Neutrophil (primary cell): Measurements from ENCODE around the gene CLCF1.

Experiments used
- H3K27ac ChIP-seq: fragments of 200-600 bp; sonication (generic); 2 replicates; pipeline ENCODE4 v1.5.1; 2016; ENCODE audit warnings: mild to moderate bottlenecking, moderate library complexity
- H3K27me3 ChIP-seq: fragments of 200-600 bp; sonication (generic); 2 replicates; pipeline ENCODE4 v1.6.0; 2016; ENCODE audit warnings: mild to moderate bottlenecking
- H3K36me3 ChIP-seq: fragments of 200-600 bp; sonication (generic); 2 replicates; pipeline ENCODE4 v1.5.1; 2017
- H3K4me1 ChIP-seq, 2 experiments: fragments of 200-600 bp in 1 of 2; sonication (generic) in 1 of 2; 1 replicate in 1 of 2; 2 replicates in 1 of 2; pipeline versions ENCODE4 v1.5.1 to v1.6.1; 2013 to 2016; ENCODE audit warnings: low read depth in 1 of 2, low read length in 1 of 2, mild to moderate bottlenecking in 1 of 2, moderate library complexity in 1 of 2; ENCODE audit not compliant: control insufficient read depth in 1 of 2, insufficient read depth in 1 of 2
- H3K4me3 ChIP-seq, 2 experiments: fragments of 200-600 bp in 1 of 2; sonication (generic) in 1 of 2; 1 replicate in 1 of 2; 2 replicates in 1 of 2; pipeline ENCODE4 v1.5.1; 2013 to 2016; ENCODE audit warnings: low read depth in 1 of 2, low read length in 1 of 2, mild to moderate bottlenecking in 1 of 2, moderate library complexity in 1 of 2
- H3K9me3 ChIP-seq: fragments of 200-600 bp; sonication (generic); 2 replicates; pipeline ENCODE4 v1.5.1; 2016
- TF ChIP-seq, protein P1 (sequence below): fragments of 200-600 bp; sonication (generic); IDR thresholded peaks from 2 replicates; pipeline ENCODE4 v1.5.1; 2016; ENCODE audit warnings: antibody characterized with exemption

Gene CLCF1

DNA sequence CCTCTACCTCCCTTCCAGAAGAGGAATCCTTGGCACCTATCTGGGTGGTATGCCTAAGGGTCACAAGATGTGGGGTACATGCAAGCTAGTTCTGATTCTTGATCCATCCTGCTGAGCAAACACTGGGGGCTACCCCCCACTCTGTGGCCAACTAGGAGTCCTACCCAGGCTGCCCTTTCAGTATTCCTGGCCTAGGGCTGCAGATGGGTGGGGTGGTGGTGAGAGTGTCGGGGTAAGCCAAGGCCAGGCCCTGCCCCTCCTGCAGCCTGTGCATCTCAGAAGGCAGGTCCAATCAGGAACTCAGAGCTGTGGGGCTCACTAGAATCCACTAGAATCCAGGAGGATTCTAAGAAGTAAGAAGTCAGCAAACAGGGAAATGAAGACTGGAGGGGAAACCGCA lies 59.2 kb downstream of the CLCF1 start:
- Histone ChIP-seq H3K4me3 (no peak overlapping the region), H3K27me3 (peaks cover 4% of the 10 kb centered on the region), H3K9me3 (no peaks in the 10 kb centered on the region), H3K27ac (peak overlapping the region; percentile 93), H3K4me1 (peaks cover 57 to 59% of the 10 kb centered on the region in 2 experiments), H3K36me3 (peaks cover 29% of the 10 kb centered on the region)
- TF ChIP-seq, protein P1, sequence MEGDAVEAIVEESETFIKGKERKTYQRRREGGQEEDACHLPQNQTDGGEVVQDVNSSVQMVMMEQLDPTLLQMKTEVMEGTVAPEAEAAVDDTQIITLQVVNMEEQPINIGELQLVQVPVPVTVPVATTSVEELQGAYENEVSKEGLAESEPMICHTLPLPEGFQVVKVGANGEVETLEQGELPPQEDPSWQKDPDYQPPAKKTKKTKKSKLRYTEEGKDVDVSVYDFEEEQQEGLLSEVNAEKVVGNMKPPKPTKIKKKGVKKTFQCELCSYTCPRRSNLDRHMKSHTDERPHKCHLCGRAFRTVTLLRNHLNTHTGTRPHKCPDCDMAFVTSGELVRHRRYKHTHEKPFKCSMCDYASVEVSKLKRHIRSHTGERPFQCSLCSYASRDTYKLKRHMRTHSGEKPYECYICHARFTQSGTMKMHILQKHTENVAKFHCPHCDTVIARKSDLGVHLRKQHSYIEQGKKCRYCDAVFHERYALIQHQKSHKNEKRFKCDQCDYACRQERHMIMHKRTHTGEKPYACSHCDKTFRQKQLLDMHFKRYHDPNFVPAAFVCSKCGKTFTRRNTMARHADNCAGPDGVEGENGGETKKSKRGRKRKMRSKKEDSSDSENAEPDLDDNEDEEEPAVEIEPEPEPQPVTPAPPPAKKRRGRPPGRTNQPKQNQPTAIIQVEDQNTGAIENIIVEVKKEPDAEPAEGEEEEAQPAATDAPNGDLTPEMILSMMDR, result no peak
